ENCODE measurements around the gene DDX19B.

- no peak for TF ChIP-seq CTCF (IDR thresholded peaks at IDR 0.05)
- TF ChIP-seq POLR2A (IDR thresholded peaks at IDR 0.05): no peak
- TF ChIP-seq POLR2AphosphoS5 (IDR thresholded peaks at IDR 0.05): no peak
- no peak for TF ChIP-seq EP300 (IDR thresholded peaks at IDR 0.05)
Measured at GRCh38 chr16:70295634-70296033, 3.4 kb upstream of the DDX19B start.
